ENCODE results near the gene MACROD2. TPM values are rescaled to one million over a fixed set of nuclear protein-coding genes. Genes with fewer than 3 reads are reported as not detected.

The MACROD2 gene
- polyA plus RNA-seq, 6 donors from 2014 or later, result 27.2 to 49.3 (median 36.4) TPM

GRCh38 chr20:16063881-16064280 is 2068.6 kb downstream of the MACROD2 start:
- peak overlapping the region in 2 of 6 donors; percentile 27 to 74 for H3K27ac Mint-ChIP-seq
- peaks cover 2 to 13% (median 9%) of the 10 kb centered on the region in 7 donors for H3K9me3 Mint-ChIP-seq
- peaks cover 6 to 15% of the 10 kb centered on the region in 2 donors for H3K36me3 Mint-ChIP-seq
- H3K4me1 Mint-ChIP-seq, result peaks cover 35 to 71% (median 51%) of the 10 kb centered on the region in 3 donors
- H3K4me3 Mint-ChIP-seq, result no peak overlapping the region
- DNase-seq (no peak), ATAC-seq (ENCODE audit: low read depth in 2 of 2) (no peak)
- H3K27me3 Mint-ChIP-seq, result no peaks in the 10 kb centered on the region

- Mint-ChIP-seq H3K4me1 (peaks cover 38 to 82% (median 62%) of the 10 kb centered on the region in 3 donors), H3K36me3 (peaks cover 13 to 23% of the 10 kb centered on the region in 2 donors), H3K4me3 (peak overlapping the region in 1 of 8 donors; percentile 16), H3K27me3 (no peaks in the 10 kb centered on the region), H3K27ac (no peak overlapping the region), H3K9me3 (peaks cover 6 to 20% (median 12%) of the 10 kb centered on the region in 7 donors)
- DNase-seq (no peak), ATAC-seq (ENCODE audit: low read depth in 2 of 2) (no peak)
Measured at GRCh38 chr20:16064989-16065707, 2069.8 kb downstream of the MACROD2 start.

GRCh38 chr20:16066571-16066970 is 2071.3 kb downstream of the MACROD2 start:
- peaks cover 9 to 30% (median 17%) of the 10 kb centered on the region in 7 donors for H3K9me3 Mint-ChIP-seq

GRCh38 chr20:16069389-16070010 is 2074.2 kb downstream of the MACROD2 start:
- H3K9me3 Mint-ChIP-seq, result peaks cover 9 to 35% (median 19%) of the 10 kb centered on the region in 7 donors
- peak overlapping the region; percentile 34 to 98 (median 94) for H3K27ac Mint-ChIP-seq
- H3K27me3 Mint-ChIP-seq, result no peaks in the 10 kb centered on the region
- ATAC-seq (ENCODE audit: low read depth in 2 of 2), result peak; percentile 95 to 96
- peaks cover 13 to 40% of the 10 kb centered on the region in 2 donors for H3K36me3 Mint-ChIP-seq
- H3K4me1 Mint-ChIP-seq, result peaks cover 52 to 88% (median 75%) of the 10 kb centered on the region in 3 donors
- peak overlapping the region in 7 of 8 donors; percentile 2 to 65 (median 55) for H3K4me3 Mint-ChIP-seq
- DNase-seq, result peak; percentile 49

More at GRCh38 chr20:16066571-16066970, 2071.3 kb downstream of the MACROD2 start:
- peaks cover 45 to 83% (median 74%) of the 10 kb centered on the region in 3 donors for H3K4me1 Mint-ChIP-seq
- H3K36me3 Mint-ChIP-seq, result peaks cover 13 to 31% of the 10 kb centered on the region in 2 donors
- DNase-seq, result no peak
- no peaks in the 10 kb centered on the region for H3K27me3 Mint-ChIP-seq
- no peak for ATAC-seq (ENCODE audit: low read depth in 2 of 2)
- no peak overlapping the region for H3K27ac Mint-ChIP-seq
- peak overlapping the region in 1 of 8 donors; percentile 12 for H3K4me3 Mint-ChIP-seq

DNA sequence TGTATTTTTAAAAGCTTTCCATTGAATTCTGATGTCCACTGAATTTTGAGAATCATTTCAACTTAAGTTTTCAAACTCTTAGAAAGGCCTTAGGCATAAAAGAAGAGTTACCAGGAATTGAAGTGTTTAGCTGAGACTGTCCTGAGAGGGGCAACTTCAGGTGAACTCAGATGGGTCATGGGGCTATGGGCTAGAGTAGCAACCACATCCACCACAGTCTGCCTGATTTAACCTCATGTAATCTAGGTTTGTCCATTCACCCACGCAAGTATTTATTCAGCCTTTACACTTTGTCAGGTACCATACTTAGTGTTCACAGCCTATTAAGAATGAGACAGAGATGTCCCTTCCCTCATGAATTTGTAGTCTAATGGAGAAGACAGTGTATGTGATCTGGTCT is 2076.9 kb downstream of the MACROD2 start:
- Mint-ChIP-seq H3K4me1 (peaks cover 51 to 75% (median 73%) of the 10 kb centered on the region in 3 donors), H3K9me3 (peaks cover 12 to 34% (median 23%) of the 10 kb centered on the region in 7 donors), H3K27ac (peak overlapping the region in 4 of 6 donors; percentile 20 to 74 (median 58)), H3K4me3 (peak overlapping the region in 1 of 8 donors; percentile 2), H3K36me3 (peaks cover 23 to 51% of the 10 kb centered on the region in 2 donors), H3K27me3 (no peaks in the 10 kb centered on the region)
- no peak for DNase-seq
- ATAC-seq (ENCODE audit: low read depth in 2 of 2), result no peak

- Mint-ChIP-seq H3K4me1 (peaks cover 37 to 57% (median 57%) of the 10 kb centered on the region in 3 donors), H3K9me3 (peaks cover 0 to 12% (median 4%) of the 10 kb centered on the region in 7 donors), H3K36me3 (peaks cover 11 to 18% of the 10 kb centered on the region in 2 donors), H3K27ac (peak overlapping the region; percentile 11 to 95 (median 87)), H3K27me3 (no peaks in the 10 kb centered on the region), H3K4me3 (peak overlapping the region; percentile 3 to 82 (median 51))
- ATAC-seq (ENCODE audit: low read depth in 2 of 2) (peak; percentile 85 to 88), DNase-seq (peak; percentile 28)
Measured at GRCh38 chr20:16078172-16078898, 2083.0 kb downstream of the MACROD2 start.

DNA sequence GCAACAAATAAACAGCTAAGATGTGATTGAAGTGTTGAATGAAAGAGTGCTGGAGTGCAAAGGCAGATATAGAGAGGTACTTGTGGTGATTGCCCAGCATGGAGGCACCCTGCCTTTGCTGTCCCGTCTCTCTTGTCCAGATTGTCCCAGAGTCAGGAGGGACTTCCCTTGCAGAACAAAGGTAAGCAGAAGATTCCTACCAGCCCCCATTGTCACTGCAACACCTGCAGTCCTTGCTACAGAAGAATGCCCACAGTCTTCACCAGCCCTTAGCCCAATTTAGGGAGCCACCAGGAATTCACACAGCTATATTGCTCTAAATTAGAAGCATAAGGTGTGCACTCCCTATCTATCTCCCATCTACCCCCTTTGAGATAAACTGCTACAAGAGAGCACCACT is 2086.1 kb downstream of the MACROD2 start:
- Mint-ChIP-seq H3K36me3 (peaks cover 7 to 16% of the 10 kb centered on the region in 2 donors), H3K4me1 (peaks cover 47 to 67% (median 66%) of the 10 kb centered on the region in 3 donors), H3K27me3 (no peaks in the 10 kb centered on the region), H3K4me3 (peak overlapping the region; percentile 59 to 83 (median 70)), H3K27ac (peak overlapping the region; percentile 58 to 91 (median 86)), H3K9me3 (peaks cover 0 to 28% (median 16%) of the 10 kb centered on the region in 7 donors)
- DNase-seq (no peak), ATAC-seq (ENCODE audit: low read depth in 2 of 2) (no peak)

DNA sequence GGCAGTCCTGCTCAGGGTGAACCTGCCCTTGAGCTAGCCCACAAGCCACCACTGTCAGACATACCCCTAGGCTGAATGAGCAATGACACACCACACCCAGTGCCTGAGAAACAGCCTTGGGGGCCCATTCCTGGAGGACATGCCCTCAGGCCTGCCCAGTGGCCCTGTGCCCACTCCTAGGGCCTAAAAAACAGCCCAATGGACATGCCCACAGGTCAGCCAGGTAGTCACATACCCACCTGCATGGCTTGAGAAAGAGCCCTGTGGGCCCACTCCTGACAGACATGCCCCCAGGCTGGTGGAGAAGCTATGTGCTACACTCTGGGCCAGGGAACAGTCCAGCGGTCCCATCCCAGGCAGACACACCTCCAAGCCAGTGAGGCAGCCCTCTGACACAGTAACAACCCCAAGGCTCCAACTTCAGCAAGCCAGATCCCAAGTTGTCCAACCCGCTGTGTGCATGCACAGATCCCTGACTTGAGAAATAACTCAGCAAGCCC is 2086.8 kb downstream of the MACROD2 start:
- H3K4me3 Mint-ChIP-seq, result peak overlapping the region in 7 of 8 donors; percentile 19 to 84 (median 76)
- peaks cover 46 to 63% (median 62%) of the 10 kb centered on the region in 3 donors for H3K4me1 Mint-ChIP-seq
- H3K27me3 Mint-ChIP-seq, result no peaks in the 10 kb centered on the region
- H3K9me3 Mint-ChIP-seq, result peaks cover 0 to 35% (median 21%) of the 10 kb centered on the region in 7 donors
- peak overlapping the region; percentile 44 to 91 (median 78) for H3K27ac Mint-ChIP-seq
- no peak for DNase-seq
- ATAC-seq (ENCODE audit: low read depth in 2 of 2), result no peak
- H3K36me3 Mint-ChIP-seq, result peaks cover 6 to 22% of the 10 kb centered on the region in 2 donors

GRCh38 chr20:16083639-16084280 is 2088.4 kb downstream of the MACROD2 start:
- peak; percentile 59 to 68 for ATAC-seq (ENCODE audit: low read depth in 2 of 2)
- peak overlapping the region; percentile 48 to 84 (median 74) for H3K4me3 Mint-ChIP-seq

GRCh38 chr20:16095226-16095625 is 2099.9 kb downstream of the MACROD2 start:
- DNase-seq (no peak), ATAC-seq (ENCODE audit: low read depth in 2 of 2) (no peak)
- Mint-ChIP-seq H3K4me1 (peaks cover 36 to 56% (median 36%) of the 10 kb centered on the region in 3 donors), H3K27ac (peak overlapping the region in 4 of 6 donors; percentile 24 to 76 (median 55)), H3K27me3 (no peaks in the 10 kb centered on the region), H3K4me3 (peak overlapping the region in 1 of 8 donors; percentile 76), H3K9me3 (peaks cover 0 to 4% (median 0%) of the 10 kb centered on the region in 7 donors), H3K36me3 (no peaks in the 10 kb centered on the region)

More at GRCh38 chr20:16083639-16084280, 2088.4 kb downstream of the MACROD2 start:
- Mint-ChIP-seq H3K9me3 (peaks cover 3 to 38% (median 26%) of the 10 kb centered on the region in 7 donors), H3K27ac (peak overlapping the region in 5 of 6 donors; percentile 81 to 93 (median 86)), H3K27me3 (no peaks in the 10 kb centered on the region), H3K4me1 (peaks cover 41 to 56% (median 55%) of the 10 kb centered on the region in 3 donors), H3K36me3 (peaks cover 6 to 35% of the 10 kb centered on the region in 2 donors)
- peak; percentile 32 for DNase-seq

DNA sequence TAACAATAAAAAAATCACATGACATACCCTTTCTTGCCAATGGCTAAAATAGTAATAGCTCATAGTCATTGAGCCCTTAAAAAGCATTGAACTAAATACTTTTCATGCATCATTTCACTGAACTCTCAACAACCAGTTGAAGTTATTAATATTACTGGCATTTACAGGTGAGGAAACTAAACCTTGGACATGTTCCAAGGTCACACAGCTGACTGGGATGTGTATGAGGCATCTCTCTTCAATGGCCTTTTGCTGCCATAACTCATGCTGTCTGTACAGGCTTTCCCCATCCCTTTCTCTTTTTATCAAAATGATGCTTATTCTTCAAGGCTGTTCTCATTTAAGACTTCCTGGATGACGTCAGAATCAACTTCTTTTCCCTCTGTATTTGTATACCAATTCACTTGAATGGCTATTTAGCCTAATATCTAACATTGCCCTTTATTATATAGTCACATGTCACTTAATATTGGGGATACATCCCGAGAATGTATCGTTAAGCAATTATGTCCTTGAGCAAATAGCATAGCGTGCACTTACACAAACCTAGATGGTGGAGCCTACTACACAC is 2101.5 kb downstream of the MACROD2 start:
- ATAC-seq (ENCODE audit: low read depth in 2 of 2), result no peak
- no peaks in the 10 kb centered on the region for H3K27me3 Mint-ChIP-seq
- peaks cover 0 to 4% (median 0%) of the 10 kb centered on the region in 7 donors for H3K9me3 Mint-ChIP-seq
- no peaks in the 10 kb centered on the region for H3K36me3 Mint-ChIP-seq
- H3K4me1 Mint-ChIP-seq, result peaks cover 40 to 61% (median 45%) of the 10 kb centered on the region in 3 donors
- peak overlapping the region in 1 of 6 donors; percentile 30 for H3K27ac Mint-ChIP-seq
- no peak overlapping the region for H3K4me3 Mint-ChIP-seq
- DNase-seq, result no peak

- H3K9me3 Mint-ChIP-seq, result peaks cover 0 to 4% (median 0%) of the 10 kb centered on the region in 7 donors
Measured at GRCh38 chr20:16097788-16098187, 2102.5 kb downstream of the MACROD2 start.

More at GRCh38 chr20:16097788-16098187, 2102.5 kb downstream of the MACROD2 start:
- ATAC-seq (ENCODE audit: low read depth in 2 of 2) (no peak), DNase-seq (no peak)
- H3K36me3 Mint-ChIP-seq, result no peaks in the 10 kb centered on the region
- H3K27ac Mint-ChIP-seq, result peak overlapping the region in 1 of 6 donors; percentile 12
- H3K4me1 Mint-ChIP-seq, result peaks cover 42 to 63% (median 44%) of the 10 kb centered on the region in 3 donors
- H3K27me3 Mint-ChIP-seq, result no peaks in the 10 kb centered on the region
- H3K4me3 Mint-ChIP-seq, result peak overlapping the region in 1 of 8 donors; percentile 6
